HCT116 (cell line): ENCODE measurements around the gene HSPA9.

ENCODE experiments used
- CTCF ChIP-seq, 3 experiments: fragments of 200-600 bp in 1 of 3; sonication (generic) in 1 of 3; IDR thresholded peaks in 2 of 3; conservative IDR thresholded peaks in 1 of 3; 2 replicates each; pipeline ENCODE4 v1.5.1; 2012 to 2017; ENCODE audit warnings: low read depth in 2 of 3, low read length in 2 of 3, antibody characterized with exemption in 1 of 3, borderline replicate concordance in 1 of 3, control low read depth in 1 of 3, mild to moderate bottlenecking in 1 of 3, mixed read lengths in 1 of 3, mixed run types in 1 of 3, moderate library complexity in 1 of 3; ENCODE audit not compliant: insufficient read depth in 1 of 3
- EZH2 ChIP-seq: fragments of 200-600 bp; sonication (generic); IDR thresholded peaks from 2 replicates; pipeline ENCODE4 v1.6.1; 2017; ENCODE audit warnings: antibody characterized with exemption, mixed run types
- POLR2AphosphoS5 ChIP-seq: IDR thresholded peaks from 2 replicates; pipeline ENCODE4 v1.6.1; 2011; ENCODE audit warnings: mild to moderate bottlenecking, low read depth, low read length, moderate library complexity

GRCh38 chr5:138577452-138577851 lies 2.3 kb upstream of the HSPA9 start:
- TF ChIP-seq POLR2AphosphoS5 (no peak), EZH2 (no peak), CTCF (IDR thresholded peaks at IDR 0.05 in 2 of 3, conservative IDR thresholded peaks at IDR 0.05 in 1 of 3; ENCODE audit: borderline replicate concordance in 1 of 3, insufficient read depth in 1 of 3, low read depth in 2 of 3, low read length in 2 of 3) (no peak)
